Prostate gland (tissue), 2 donors: ENCODE results near the gene CFAP97D2.

ENCODE experiments used
- POLR2A ChIP-seq: fragments of 450-650 bp; IDR thresholded peaks from one replicate; pipeline ENCODE4 v1.6.1; 2016; ENCODE audit warnings: antibody characterized with exemption, mild to moderate bottlenecking
- POLR2AphosphoS5 ChIP-seq: sonication (generic); formaldehyde crosslinking; IDR thresholded peaks from one replicate; pipeline ENCODE4 v1.6.1; 2017; ENCODE audit warnings: antibody characterized with exemption
- TF ChIP-seq, protein P1 (sequence below), 4 experiments: fragments of 200-600 bp in 2 of 4; fragments of 450-650 bp in 2 of 4; sonication (generic) in 2 of 4; IDR thresholded peaks; 1 replicate in 3 of 4; 2 replicates in 1 of 4; pipeline ENCODE4 v1.5.1; 2016 to 2019; ENCODE audit warnings: antibody characterized with exemption in 4 of 4, mild to moderate bottlenecking in 2 of 4, moderate library complexity in 2 of 4

- TF ChIP-seq, protein P1, sequence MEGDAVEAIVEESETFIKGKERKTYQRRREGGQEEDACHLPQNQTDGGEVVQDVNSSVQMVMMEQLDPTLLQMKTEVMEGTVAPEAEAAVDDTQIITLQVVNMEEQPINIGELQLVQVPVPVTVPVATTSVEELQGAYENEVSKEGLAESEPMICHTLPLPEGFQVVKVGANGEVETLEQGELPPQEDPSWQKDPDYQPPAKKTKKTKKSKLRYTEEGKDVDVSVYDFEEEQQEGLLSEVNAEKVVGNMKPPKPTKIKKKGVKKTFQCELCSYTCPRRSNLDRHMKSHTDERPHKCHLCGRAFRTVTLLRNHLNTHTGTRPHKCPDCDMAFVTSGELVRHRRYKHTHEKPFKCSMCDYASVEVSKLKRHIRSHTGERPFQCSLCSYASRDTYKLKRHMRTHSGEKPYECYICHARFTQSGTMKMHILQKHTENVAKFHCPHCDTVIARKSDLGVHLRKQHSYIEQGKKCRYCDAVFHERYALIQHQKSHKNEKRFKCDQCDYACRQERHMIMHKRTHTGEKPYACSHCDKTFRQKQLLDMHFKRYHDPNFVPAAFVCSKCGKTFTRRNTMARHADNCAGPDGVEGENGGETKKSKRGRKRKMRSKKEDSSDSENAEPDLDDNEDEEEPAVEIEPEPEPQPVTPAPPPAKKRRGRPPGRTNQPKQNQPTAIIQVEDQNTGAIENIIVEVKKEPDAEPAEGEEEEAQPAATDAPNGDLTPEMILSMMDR (IDR thresholded peaks at IDR 0.05), result no peak
- no peak for TF ChIP-seq POLR2AphosphoS5
- TF ChIP-seq POLR2A, result no peak
These were observed 65.6 kb downstream of the CFAP97D2 start for GRCh38 chr13:114244637-114245036.
